Thyroid gland (tissue), 4 donors: ENCODE results near the gene ADI1.

Source experiments
- POLR2A ChIP-seq, 2 donors: fragments of 450-650 bp; IDR thresholded peaks; one replicate each; pipeline ENCODE4 v1.6.1; 2017; ENCODE audit warnings: antibody characterized with exemption in 2 of 2, mild to moderate bottlenecking in 2 of 2, moderate library complexity in 1 of 2
- TF ChIP-seq, protein P1 (sequence below), 6 experiments: fragments of 200-600 bp in 3 of 6; fragments of 450-650 bp in 3 of 6; sonication (generic) in 3 of 6; IDR thresholded peaks; one replicate each; pipeline ENCODE4 v1.5.1; 2016 to 2019; ENCODE audit warnings: antibody characterized with exemption in 6 of 6, mild to moderate bottlenecking in 2 of 6, inconsistent platforms in 1 of 6, moderate library complexity in 1 of 6

- TF ChIP-seq, protein P1, sequence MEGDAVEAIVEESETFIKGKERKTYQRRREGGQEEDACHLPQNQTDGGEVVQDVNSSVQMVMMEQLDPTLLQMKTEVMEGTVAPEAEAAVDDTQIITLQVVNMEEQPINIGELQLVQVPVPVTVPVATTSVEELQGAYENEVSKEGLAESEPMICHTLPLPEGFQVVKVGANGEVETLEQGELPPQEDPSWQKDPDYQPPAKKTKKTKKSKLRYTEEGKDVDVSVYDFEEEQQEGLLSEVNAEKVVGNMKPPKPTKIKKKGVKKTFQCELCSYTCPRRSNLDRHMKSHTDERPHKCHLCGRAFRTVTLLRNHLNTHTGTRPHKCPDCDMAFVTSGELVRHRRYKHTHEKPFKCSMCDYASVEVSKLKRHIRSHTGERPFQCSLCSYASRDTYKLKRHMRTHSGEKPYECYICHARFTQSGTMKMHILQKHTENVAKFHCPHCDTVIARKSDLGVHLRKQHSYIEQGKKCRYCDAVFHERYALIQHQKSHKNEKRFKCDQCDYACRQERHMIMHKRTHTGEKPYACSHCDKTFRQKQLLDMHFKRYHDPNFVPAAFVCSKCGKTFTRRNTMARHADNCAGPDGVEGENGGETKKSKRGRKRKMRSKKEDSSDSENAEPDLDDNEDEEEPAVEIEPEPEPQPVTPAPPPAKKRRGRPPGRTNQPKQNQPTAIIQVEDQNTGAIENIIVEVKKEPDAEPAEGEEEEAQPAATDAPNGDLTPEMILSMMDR (IDR thresholded peaks at IDR 0.05), result no peak
- TF ChIP-seq POLR2A (IDR thresholded peaks at IDR 0.05), result no peak
These were observed 13.6 kb upstream of the ADI1 start for GRCh38 chr2:3532941-3533340.
